GM21447 (cell line): ENCODE data around the gene IFITM10.

Experiments
- ATAC-seq: cut with Tn5 transposase; IDR thresholded peaks from one replicate; pipeline ENCODE4 v1.9.1; 2021; ENCODE audit not compliant: unreplicated experiment

Gene IFITM10

DNA sequence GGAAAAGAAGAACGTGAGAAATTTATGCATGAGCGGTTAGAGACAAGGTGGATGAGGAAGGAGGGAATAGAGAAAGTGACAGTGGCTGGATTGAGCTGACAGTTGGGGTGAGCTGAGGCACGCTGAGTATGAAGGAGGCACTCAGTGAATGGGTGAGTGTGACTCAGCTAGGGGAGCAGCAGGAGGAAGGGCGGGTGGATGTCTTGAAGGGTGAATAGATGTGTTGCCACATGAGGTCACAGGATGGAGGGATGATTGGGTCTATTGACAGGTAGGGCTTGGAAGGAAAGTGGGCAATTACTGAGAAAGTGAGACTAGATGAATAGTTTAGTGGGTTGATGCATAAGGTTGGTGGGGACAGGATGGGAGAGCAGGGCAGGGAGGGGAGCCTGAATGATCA, 8.0 kb downstream of the IFITM10 start:
- ATAC-seq, result no peak

DNA sequence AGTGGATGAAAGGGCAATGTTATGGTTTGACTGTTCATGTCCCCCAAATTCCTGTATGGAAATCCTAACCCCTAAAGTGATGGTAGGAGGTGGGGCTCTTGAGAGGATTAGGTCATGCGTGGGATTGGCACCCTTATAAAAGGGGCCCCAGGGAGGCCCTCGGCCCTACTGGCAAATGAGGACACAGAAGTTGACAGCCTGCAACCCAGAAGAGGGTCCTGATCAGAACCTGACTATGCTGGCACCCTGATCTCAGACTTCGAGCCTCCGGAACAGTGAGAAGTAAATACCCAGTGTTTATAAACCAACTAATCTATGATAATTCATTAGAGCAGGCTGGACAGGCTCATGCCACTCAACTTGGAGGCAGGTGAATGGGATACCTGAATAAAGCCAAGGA, 8.7 kb downstream of the IFITM10 start:
- no peak for ATAC-seq

DNA sequence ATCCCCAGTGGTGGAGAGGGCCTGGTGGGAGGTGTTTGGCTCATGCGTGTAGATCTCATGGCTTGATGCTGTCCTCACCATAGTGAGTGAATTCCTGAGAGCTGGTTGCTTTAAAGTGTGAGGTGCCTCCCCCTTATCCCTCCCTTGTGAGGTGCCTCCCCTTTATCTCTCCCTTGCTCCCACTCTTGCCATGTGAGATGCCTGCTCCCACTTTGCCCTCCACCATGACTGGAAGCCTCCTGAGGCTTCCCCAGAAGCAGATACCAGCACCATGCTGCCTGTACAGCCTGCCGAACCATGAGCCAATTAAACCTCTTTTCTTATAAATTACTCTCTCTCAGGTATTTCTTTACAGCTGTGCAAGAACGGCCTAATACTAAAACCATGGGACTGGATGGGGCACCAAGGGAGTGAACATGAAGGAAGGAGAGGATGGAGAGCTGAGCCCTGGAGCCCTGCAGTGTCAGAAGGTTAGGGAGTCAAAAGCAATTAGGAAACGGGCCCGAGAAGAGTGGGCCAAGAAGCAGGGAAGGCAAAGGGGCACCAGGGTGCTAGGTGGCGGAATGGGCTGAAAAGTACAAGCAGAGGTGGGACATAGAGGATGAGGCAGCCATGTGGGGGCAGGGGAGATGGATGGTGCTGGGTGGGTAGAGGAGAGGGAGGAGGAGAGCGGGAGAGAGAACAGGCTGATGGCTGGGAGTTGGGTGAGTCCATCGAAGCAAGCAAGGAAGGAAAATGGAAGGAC, 9.4 kb downstream of the IFITM10 start:
- no peak for ATAC-seq

- ATAC-seq, result no peak
These were observed 10.8 kb downstream of the IFITM10 start for GRCh38 chr11:1739576-1739975.

- ATAC-seq, result no peak
These were observed 12.0 kb downstream of the IFITM10 start for GRCh38 chr11:1738380-1738779.

DNA sequence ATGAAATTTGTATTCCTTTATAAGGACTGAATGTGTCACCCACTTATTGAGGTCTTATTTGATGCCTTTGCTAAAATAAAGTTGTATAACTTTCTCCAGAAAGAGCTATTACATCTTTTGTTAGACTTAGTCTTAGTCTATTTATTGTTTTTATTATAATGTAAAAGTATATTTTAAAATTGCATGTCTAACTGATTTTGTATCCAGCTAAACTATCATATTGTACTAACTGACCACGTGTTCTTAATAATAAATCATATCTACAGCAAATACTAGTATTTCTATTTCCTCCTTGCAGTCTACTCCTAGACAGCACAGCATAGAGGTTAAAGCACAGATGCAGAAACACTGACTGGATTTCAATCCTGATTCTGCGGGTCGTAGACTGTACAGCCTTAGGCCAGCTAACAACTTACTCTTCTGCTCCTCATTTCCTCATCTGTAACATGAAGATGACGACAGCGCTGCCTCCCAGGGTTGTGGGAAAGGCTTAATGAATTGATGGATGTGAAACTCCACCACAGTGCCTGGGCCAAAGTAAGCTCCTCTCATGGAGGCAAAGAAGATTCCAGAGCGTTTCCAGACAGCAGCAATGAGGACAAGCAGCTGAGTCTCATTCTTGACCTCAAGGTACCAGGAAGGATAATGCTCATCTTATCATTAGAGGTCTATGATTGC, 13.2 kb downstream of the IFITM10 start:
- ATAC-seq, result no peak

GRCh38 chr11:1736447-1736992, 13.9 kb downstream of the IFITM10 start:
- ATAC-seq, result no peak

DNA sequence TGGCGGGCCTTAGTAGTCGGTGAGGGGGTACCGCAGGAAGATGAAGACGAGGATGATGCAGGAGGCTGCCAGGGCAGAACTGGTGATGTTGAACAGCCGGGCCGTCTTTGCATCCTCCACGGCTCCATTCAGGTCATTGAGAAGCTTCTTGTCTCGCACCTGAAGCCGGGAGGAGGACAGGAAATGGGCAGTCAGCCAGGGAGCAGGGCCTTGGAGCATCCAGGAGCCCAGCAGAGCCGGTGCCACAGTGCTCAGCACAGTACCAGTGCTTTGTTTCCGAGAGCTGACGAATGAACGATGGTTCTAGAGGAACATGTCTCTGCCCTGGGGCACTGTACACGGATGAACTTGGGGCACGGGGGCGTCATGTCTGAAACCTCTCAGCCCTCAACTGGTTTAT, 15.1 kb downstream of the IFITM10 start:
- no peak for ATAC-seq

DNA sequence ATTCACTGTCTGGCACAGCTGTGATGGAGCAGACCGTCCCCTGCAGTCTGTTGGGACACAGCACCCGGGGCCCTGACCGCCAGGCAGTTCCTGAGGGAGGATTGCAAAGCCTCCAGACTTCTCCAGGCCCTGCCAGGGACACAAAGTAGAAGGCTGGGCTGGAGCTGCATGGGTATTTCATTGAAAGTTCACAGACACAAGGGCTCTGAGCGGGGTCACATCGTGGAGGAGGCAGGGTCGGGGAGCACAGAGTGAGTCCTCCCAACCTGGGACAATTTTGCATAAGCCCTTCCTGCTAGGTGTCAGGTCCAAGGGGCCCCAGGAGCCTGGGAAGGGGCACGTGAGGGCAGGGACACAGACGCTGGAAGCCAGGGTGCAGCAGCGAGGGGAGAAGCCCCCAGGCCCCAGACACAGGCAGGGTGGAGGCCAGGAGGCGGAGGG, 15.7 kb downstream of the IFITM10 start:
- ATAC-seq, result no peak

GRCh38 chr11:1733716-1734640, 16.4 kb downstream of the IFITM10 start:
- no peak for ATAC-seq

- ATAC-seq, result no peak
These were observed 17.2 kb downstream of the IFITM10 start for GRCh38 chr11:1733009-1733715.

GRCh38 chr11:1732418-1733008, 17.9 kb downstream of the IFITM10 start:
- no peak for ATAC-seq

DNA sequence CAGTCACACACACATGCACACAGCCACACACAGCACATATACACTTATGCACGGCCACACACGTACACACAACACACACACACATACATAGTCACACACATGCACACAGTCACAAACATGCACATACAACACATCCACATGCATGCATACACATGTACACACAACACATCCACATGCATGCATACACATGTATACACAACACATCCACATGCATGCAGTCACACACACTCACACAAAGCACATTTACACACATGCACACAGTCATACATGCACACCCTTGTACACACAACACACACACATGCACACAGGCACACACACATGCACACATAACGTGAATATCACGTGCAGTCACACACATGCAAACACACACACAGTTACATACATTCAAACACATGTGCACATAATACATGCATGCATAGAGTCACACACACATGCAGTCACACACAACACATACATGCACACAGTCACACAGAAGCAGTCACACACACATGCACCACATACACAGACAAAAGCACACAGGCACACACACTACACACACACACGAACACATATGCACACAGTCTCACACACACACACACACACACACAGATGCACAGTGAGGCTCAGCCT, 18.8 kb downstream of the IFITM10 start:
- ATAC-seq, result no peak

DNA sequence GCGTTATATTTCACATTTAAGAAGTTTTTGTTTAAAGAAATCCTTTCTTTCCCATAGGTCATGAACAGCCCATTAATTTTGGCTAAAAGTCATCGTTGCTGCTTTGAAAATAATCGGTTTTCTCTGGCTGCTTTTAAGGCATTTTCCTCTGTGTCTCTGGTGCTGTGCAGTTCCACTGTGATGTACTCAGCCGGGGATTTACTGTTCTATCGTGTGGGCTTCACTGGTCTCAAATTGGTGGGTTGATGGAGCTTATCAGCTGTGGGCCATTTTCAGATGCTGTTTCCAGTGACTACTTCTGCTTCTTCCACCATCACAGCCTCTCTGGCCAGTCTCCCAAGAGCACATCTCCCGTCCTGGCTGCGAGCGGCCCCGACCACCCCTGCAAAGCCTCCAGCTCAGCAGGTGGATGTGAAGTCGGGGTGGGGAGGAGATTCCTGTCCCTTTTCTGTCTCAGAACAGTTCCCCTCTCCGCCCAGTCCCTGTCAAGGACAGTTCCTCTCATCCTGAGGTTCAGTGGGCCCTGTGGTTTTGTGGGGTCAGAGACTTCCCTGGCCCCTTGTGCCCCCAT, 20.3 kb downstream of the IFITM10 start:
- no peak for ATAC-seq

GRCh38 chr11:1729692-1730011, 20.7 kb downstream of the IFITM10 start:
- ATAC-seq, result no peak

DNA sequence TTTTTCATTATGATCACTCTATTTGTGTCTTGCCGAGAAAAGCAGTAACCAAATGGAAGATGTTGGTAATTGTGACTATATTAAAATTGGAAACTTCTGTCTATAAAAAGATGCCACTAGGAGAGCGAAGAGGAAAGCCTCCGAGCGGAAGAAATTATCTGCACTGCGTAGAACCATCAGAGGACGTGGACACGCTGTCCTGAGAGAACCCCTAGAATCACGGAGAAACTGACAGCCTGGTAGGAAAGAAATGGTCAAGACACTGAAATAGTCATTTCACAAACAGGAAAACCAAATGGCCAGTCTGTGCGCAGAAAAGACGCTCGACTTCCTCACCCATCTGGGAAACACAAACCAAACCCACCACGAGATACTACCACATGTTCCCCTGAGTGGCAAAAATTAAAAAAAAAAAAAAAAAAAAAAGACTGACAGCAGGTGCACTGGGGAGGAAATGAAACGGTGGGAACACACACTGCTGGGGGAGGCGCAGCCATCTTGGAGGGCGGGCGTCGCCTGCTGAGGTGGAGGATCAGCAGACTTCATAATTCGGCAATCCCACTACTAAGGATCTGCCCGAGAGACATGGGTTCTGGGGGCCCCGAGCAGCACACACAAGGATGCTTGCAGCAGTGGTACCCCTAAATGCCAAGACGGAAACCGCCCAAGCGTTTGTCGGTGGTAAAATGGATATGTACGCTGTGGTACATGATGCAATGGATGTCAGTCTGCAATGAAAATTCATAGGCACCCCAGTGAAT, 21.3 kb downstream of the IFITM10 start:
- no peak for ATAC-seq

DNA sequence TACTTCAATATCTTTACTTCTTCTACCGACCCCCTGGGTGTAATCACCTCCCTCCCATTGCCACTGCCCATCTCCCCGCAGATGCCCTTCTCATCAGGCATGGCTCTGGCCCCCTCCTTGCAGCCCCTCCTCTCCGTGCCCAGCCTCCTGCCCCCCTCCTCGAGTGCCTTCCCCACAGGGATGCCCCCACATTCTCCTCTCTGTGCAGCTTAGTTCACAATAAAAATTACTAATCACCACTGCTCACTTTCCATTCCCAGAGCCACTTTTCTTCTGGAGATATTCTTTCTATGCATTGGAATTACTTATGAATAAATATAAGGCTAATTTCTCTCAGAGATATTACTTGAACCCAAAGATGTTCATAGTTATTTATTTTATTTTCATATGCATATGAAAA, 22.1 kb downstream of the IFITM10 start:
- no peak for ATAC-seq

DNA sequence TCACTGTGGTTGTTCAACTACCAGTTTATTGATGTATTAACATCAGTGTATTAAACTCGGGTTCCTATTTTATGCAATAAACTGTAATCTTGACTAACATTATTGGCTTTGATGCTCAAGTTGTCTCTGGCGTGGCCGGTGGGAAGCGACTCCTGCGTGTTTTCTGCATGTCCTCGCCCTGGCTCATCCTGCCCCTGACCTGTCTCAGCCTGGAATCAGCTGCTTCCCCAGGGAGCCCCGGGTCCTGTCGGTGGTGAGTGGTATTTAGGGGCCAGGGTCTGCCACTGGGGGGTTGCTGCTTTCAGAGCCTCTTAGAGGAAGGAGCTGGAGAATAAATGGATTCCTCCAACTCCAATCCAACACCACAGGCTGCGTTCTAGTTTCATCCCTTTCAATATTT, 22.5 kb downstream of the IFITM10 start:
- ATAC-seq, result no peak

- ATAC-seq, result no peak
These were observed 23.2 kb downstream of the IFITM10 start for GRCh38 chr11:1727096-1727690.
